Measurements from ENCODE around the gene MEP1B. TPM values are rescaled to one million over a fixed set of nuclear protein-coding genes. Genes with fewer than 3 reads are reported as not detected.

The MEP1B gene
- total and polyA plus RNA-seq, 2 experiments from 2014 or later = not detected

DNA sequence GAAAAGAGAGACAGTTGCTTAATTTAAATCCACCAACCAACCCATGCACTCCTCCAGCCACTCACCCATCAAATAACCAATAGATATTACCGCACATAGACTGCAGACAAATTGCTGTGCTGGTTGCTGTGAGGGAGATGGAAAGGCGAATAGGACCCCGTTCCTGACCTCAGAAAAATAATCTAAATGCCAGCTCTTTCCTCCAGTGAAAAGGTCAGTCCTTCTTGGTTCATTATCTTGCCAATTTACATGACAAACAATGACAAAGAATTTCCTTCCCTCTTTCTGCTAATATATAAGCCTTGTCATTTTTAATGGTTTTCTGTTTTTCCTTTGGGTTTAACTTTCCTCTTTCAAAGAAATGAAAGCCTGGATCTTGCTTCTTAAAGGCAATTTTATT is 61.6 kb downstream of the MEP1B start (continued):
- TF ChIP-seq, protein P1, sequence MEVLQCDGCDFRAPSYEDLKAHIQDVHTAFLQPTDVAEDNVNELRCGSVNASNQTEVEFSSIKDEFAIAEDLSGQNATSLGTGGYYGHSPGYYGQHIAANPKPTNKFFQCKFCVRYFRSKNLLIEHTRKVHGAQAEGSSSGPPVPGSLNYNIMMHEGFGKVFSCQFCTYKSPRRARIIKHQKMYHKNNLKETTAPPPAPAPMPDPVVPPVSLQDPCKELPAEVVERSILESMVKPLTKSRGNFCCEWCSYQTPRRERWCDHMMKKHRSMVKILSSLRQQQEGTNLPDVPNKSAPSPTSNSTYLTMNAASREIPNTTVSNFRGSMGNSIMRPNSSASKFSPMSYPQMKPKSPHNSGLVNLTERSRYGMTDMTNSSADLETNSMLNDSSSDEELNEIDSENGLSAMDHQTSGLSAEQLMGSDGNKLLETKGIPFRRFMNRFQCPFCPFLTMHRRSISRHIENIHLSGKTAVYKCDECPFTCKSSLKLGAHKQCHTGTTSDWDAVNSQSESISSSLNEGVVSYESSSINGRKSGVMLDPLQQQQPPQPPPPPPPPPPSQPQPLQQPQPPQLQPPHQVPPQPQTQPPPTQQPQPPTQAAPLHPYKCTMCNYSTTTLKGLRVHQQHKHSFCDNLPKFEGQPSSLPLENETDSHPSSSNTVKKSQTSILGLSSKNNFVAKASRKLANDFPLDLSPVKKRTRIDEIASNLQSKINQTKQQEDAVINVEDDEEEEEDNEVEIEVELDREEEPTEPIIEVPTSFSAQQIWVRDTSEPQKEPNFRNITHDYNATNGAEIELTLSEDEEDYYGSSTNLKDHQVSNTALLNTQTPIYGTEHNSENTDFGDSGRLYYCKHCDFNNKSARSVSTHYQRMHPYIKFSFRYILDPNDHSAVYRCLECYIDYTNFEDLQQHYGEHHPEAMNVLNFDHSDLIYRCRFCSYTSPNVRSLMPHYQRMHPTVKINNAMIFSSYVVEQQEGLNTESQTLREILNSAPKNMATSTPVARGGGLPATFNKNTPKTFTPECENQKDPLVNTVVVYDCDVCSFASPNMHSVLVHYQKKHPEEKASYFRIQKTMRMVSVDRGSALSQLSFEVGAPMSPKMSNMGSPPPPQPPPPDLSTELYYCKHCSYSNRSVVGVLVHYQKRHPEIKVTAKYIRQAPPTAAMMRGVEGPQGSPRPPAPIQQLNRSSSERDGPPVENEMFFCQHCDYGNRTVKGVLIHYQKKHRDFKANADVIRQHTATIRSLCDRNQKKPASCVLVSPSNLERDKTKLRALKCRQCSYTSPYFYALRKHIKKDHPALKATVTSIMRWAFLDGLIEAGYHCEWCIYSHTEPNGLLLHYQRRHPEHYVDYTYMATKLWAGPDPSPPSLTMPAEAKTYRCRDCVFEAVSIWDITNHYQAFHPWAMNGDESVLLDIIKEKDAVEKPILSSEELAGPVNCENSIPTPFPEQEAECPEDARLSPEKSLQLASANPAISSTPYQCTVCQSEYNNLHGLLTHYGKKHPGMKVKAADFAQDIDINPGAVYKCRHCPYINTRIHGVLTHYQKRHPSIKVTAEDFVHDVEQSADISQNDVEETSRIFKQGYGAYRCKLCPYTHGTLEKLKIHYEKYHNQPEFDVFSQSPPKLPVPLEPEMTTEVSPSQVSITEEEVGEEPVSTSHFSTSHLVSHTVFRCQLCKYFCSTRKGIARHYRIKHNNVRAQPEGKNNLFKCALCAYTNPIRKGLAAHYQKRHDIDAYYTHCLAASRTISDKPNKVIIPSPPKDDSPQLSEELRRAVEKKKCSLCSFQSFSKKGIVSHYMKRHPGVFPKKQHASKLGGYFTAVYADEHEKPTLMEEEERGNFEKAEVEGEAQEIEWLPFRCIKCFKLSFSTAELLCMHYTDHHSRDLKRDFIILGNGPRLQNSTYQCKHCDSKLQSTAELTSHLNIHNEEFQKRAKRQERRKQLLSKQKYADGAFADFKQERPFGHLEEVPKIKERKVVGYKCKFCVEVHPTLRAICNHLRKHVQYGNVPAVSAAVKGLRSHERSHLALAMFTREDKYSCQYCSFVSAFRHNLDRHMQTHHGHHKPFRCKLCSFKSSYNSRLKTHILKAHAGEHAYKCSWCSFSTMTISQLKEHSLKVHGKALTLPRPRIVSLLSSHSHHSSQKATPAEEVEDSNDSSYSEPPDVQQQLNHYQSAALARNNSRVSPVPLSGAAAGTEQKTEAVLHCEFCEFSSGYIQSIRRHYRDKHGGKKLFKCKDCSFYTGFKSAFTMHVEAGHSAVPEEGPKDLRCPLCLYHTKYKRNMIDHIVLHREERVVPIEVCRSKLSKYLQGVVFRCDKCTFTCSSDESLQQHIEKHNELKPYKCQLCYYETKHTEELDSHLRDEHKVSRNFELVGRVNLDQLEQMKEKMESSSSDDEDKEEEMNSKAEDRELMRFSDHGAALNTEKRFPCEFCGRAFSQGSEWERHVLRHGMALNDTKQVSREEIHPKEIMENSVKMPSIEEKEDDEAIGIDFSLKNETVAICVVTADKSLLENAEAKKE (CRISPR knock-in tag; IDR thresholded peaks at IDR 0.05) = no peak
- TF ChIP-seq REST (IDR thresholded peaks at IDR 0.05; ENCODE audit: unreplicated experiment) (no peak), CREB1 (CRISPR knock-in tag; IDR thresholded peaks at IDR 0.05; ENCODE audit: low read depth) (no peak), JUNB (IDR thresholded peaks at IDR 0.05; ENCODE audit: unreplicated experiment) (no peak), POLR2AphosphoS5 (IDR thresholded peaks at IDR 0.05; ENCODE audit: low read depth) (no peak), ZNF331 (CRISPR knock-in tag; IDR thresholded peaks at IDR 0.05; ENCODE audit: low read depth) (no peak)
- TF ChIP-seq, protein P2, sequence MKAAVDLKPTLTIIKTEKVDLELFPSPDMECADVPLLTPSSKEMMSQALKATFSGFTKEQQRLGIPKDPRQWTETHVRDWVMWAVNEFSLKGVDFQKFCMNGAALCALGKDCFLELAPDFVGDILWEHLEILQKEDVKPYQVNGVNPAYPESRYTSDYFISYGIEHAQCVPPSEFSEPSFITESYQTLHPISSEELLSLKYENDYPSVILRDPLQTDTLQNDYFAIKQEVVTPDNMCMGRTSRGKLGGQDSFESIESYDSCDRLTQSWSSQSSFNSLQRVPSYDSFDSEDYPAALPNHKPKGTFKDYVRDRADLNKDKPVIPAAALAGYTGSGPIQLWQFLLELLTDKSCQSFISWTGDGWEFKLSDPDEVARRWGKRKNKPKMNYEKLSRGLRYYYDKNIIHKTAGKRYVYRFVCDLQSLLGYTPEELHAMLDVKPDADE (IDR thresholded peaks at IDR 0.05) = no peak
- TF ChIP-seq, protein P3, sequence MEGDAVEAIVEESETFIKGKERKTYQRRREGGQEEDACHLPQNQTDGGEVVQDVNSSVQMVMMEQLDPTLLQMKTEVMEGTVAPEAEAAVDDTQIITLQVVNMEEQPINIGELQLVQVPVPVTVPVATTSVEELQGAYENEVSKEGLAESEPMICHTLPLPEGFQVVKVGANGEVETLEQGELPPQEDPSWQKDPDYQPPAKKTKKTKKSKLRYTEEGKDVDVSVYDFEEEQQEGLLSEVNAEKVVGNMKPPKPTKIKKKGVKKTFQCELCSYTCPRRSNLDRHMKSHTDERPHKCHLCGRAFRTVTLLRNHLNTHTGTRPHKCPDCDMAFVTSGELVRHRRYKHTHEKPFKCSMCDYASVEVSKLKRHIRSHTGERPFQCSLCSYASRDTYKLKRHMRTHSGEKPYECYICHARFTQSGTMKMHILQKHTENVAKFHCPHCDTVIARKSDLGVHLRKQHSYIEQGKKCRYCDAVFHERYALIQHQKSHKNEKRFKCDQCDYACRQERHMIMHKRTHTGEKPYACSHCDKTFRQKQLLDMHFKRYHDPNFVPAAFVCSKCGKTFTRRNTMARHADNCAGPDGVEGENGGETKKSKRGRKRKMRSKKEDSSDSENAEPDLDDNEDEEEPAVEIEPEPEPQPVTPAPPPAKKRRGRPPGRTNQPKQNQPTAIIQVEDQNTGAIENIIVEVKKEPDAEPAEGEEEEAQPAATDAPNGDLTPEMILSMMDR (conservative IDR thresholded peaks at IDR 0.05; ENCODE audit: low read depth in 2 of 2) = no peak

Measured in GM23338 (cell line).